Cardiac muscle cell (in vitro differentiated cells and primary cell): ENCODE results near the gene NECTIN1. TPM values are rescaled to one million over a fixed set of nuclear protein-coding genes. Genes with fewer than 3 reads are reported as not detected.

Experiments
- DNase-seq, 2 donors: peaks; one replicate each; pipeline versions ENCODE4 v3.0.0 to v3.0.0-alpha.2; 2010 to 2017; ENCODE audit warnings: low read depth in 1 of 2, low spot score in 1 of 2
- H3K27ac ChIP-seq: fragments of 200-600 bp; sonication (generic); 2 replicates; pipeline ENCODE4 v1.5.1; 2016
- H3K27me3 ChIP-seq: fragments of 200-600 bp; sonication (generic); 2 replicates; pipeline ENCODE4 v1.6.0; 2016; ENCODE audit warnings: control low read depth
- H3K36me3 ChIP-seq: fragments of 200-600 bp; sonication (generic); 2 replicates; pipeline ENCODE4 v1.5.1; 2016; ENCODE audit warnings: control low read depth
- H3K4me1 ChIP-seq: fragments of 200-600 bp; sonication (generic); 2 replicates; pipeline ENCODE4 v1.8.1; 2017; ENCODE audit warnings: low read depth, mild to moderate bottlenecking, mixed run types
- H3K4me3 ChIP-seq: fragments of 200-600 bp; sonication (generic); 2 replicates; pipeline ENCODE4 v1.5.1; 2016; ENCODE audit warnings: mild to moderate bottlenecking
- H3K9me3 ChIP-seq: fragments of 200-600 bp; sonication (generic); 2 replicates; pipeline ENCODE4 v1.5.1; 2017; ENCODE audit warnings: low read depth, mild to moderate bottlenecking, control low read depth
- CTCF ChIP-seq: IDR thresholded peaks from 2 replicates; pipeline ENCODE4 v1.5.1; 2012; ENCODE audit warnings: low read depth, mild to moderate bottlenecking, low read length
- polyA plus RNA-seq: library from polyadenylated mRNA; unstranded; fragments of >200 nt; fragmentation: Nextera tagmentation; extraction: Ambion mirVana; gene quantifications from 2 replicates; pipeline ENCODE4 v1.2.1, GENCODE V29; 2016
- total RNA-seq: library from RNA; depleted of rRNA; stranded (reverse); fragments of >200 nt; gene quantifications from 2 replicates; pipeline ENCODE4 v1.2.3, GENCODE V29; 2016

NECTIN1 gene
- total and polyA plus RNA-seq, 2 experiments from 2014 or later, result 5.2 to 9.1 TPM

DNA sequence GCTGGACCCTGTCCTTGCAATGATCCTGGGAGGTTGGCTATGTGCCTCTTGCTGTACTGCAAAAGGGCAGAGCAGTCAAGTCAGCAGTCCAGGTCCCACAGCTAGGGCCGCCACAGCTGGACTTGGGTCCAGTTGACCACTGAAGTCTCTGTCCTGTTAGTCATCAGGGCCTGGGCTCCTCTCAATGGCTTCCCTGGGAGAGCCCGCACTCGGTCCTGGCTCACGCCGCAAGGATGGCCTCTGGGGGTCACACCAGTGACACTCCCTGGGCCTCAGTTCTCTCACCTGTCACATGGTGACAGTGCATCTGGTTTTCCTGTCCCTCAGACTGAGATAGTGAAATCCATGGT is 85.1 kb downstream of the NECTIN1 start:
- no peaks in the 10 kb centered on the region for H3K36me3 ChIP-seq
- no peaks in the 10 kb centered on the region for H3K4me1 ChIP-seq
- DNase-seq, result no peak
- H3K27me3 ChIP-seq, result no peaks in the 10 kb centered on the region
- no peak overlapping the region for H3K27ac ChIP-seq
- TF ChIP-seq CTCF, result no peak
- H3K9me3 ChIP-seq, result no peaks in the 10 kb centered on the region
- no peak overlapping the region for H3K4me3 ChIP-seq

GRCh38 chr11:119643212-119643875 is 85.7 kb downstream of the NECTIN1 start:
- Histone ChIP-seq H3K4me3 (no peak overlapping the region), H3K36me3 (no peaks in the 10 kb centered on the region), H3K9me3 (no peaks in the 10 kb centered on the region), H3K27ac (no peak overlapping the region), H3K4me1 (no peaks in the 10 kb centered on the region), H3K27me3 (no peaks in the 10 kb centered on the region)
- TF ChIP-seq CTCF, result no peak
- no peak for DNase-seq

DNA sequence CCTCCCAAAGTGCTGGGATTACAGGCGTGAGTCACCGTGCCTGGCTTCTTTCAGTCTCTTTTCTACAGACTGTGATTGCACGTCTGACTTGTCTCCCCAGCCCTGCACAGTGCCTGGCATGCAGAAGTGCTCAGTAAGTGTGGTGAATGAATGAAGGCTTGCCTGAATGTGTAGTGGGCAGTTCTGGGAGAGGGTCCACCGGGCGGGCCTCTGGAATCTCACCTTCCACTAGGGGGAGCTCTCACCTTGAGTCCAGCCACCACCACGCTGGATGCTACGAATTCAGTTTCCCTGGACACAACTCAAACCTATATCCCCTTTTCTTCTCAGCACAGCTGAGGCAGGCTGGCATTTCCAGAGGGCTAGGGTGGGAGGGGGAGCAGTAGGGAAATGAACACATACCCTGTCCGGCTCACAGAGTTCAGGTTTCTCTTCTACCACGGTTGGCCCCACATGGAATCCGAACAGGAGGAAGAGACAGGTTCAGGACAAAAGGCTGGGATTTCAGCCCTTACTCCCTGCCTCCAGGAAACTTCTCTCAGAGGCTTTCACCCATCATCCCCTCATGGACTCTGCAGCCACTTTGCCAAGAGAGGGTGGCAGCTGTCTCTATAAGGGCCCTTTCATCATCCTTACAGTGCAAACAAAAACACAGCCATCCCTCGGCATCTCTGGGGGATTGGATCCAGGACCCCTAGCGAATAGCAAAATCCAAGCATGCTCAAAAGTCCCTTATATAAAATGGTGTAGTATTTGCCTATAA is 86.8 kb downstream of the NECTIN1 start:
- no peaks in the 10 kb centered on the region for H3K4me1 ChIP-seq
- no peak overlapping the region for H3K27ac ChIP-seq
- no peaks in the 10 kb centered on the region for H3K27me3 ChIP-seq
- no peak overlapping the region for H3K4me3 ChIP-seq
- peak; percentile 28 to 31 for DNase-seq
- no peaks in the 10 kb centered on the region for H3K36me3 ChIP-seq
- TF ChIP-seq CTCF, result peak; percentile 54
- no peaks in the 10 kb centered on the region for H3K9me3 ChIP-seq

GRCh38 chr11:119640541-119640940 is 88.5 kb downstream of the NECTIN1 start:
- no peak overlapping the region for H3K27ac ChIP-seq
- H3K36me3 ChIP-seq, result no peaks in the 10 kb centered on the region
- H3K27me3 ChIP-seq, result no peaks in the 10 kb centered on the region
- no peak for TF ChIP-seq CTCF
- no peak for DNase-seq
- no peaks in the 10 kb centered on the region for H3K4me1 ChIP-seq
- H3K4me3 ChIP-seq, result no peak overlapping the region
- no peaks in the 10 kb centered on the region for H3K9me3 ChIP-seq

DNA sequence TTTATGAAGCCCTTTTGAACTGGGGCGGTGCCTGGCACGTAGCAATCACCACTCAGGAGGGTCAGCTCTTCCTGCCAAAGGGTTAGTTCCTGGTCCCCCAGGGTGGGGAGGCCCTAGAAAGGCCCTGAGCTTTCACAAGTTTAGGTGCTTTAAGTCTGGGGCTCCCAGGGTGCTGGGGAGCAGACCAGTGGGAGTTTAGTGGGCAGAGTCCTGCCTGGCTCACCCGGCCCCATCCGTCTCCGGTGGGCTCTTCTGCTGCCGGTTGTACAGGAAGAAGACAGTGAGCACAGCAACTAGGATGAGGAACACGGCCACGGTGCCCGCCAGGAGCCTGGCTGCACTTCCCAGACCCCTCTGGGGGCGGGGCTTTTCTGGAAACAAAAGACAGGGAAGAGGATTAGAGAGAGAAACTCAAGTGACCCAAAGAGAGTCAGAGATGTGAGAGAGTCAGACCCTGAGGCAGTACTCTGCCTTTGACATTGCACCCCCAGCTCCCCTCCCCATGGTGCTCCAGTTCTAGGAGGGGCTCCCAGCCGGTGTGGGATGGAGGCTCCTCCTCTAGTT is 89.3 kb downstream of the NECTIN1 start:
- Histone ChIP-seq H3K27me3 (no peaks in the 10 kb centered on the region), H3K36me3 (no peaks in the 10 kb centered on the region), H3K9me3 (no peaks in the 10 kb centered on the region), H3K4me1 (no peaks in the 10 kb centered on the region), H3K4me3 (no peak overlapping the region), H3K27ac (no peak overlapping the region)
- no peak for TF ChIP-seq CTCF
- no peak for DNase-seq
